SK-N-DZ (cell line): ENCODE measurements around the gene INHBE. TPM values are rescaled to one million over a fixed set of nuclear protein-coding genes. Genes with fewer than 3 reads are reported as not detected.
"Not testable (repeated sequence)": the region's sequence is repeated elsewhere in the genome, so short reads cannot be mapped to it uniquely, and the experiment has no call there.

Source experiments
- DNase-seq: peaks from one replicate; pipeline ENCODE4 v3.0.0-alpha.2; 2015; ENCODE audit warnings: low spot score
- polyA plus RNA-seq, 2 experiments: library from polyadenylated mRNA; depleted of rRNA; stranded (reverse); fragments of >200 nt; gene quantifications; 2 replicates each; pipeline ENCODE4 v1.2.3, GENCODE V29; 2014

INHBE gene
- polyA plus RNA-seq (2014; cell fraction: cytosol; rRNA removed): 3.5 and 4.1 TPM in 2 replicates
- 1.4 and 1.8 TPM in 2 replicates for polyA plus RNA-seq (2014; cell fraction: nucleus; rRNA removed)

GRCh38 chr12:57454566-57455373 is at the start of gene INHBE:
Gene INHBE, plus strand, starts transcription at chr12:57455307. Its CDS starts 230 bp downstream, at chr12:57455537.
- peak; percentile 87 for DNase-seq

GRCh38 chr12:57410534-57410933 is 44.6 kb upstream of the INHBE start:
- no peak for DNase-seq

GRCh38 chr12:57414160-57414559 is 40.9 kb upstream of the INHBE start:
- not testable (repeated sequence) for DNase-seq

- no peak for DNase-seq
These were observed 40.0 kb upstream of the INHBE start for GRCh38 chr12:57415088-57415487.

- DNase-seq: no peak
These were observed 38.8 kb upstream of the INHBE start for GRCh38 chr12:57416039-57416996.

- DNase-seq: no peak
These were observed 36.9 kb upstream of the INHBE start for GRCh38 chr12:57418255-57418654.

GRCh38 chr12:57419495-57419894 is 35.6 kb upstream of the INHBE start:
- no peak for DNase-seq

GRCh38 chr12:57420482-57420881 is 34.6 kb upstream of the INHBE start:
- no peak for DNase-seq

- not testable (repeated sequence) for DNase-seq
These were observed 28.2 kb upstream of the INHBE start for GRCh38 chr12:57426948-57427347.

- no peak for DNase-seq
These were observed 26.1 kb upstream of the INHBE start for GRCh38 chr12:57428965-57429364.

- no peak for DNase-seq
These were observed 25.5 kb upstream of the INHBE start for GRCh38 chr12:57429473-57430111.

- no peak for DNase-seq
These were observed 24.8 kb upstream of the INHBE start for GRCh38 chr12:57430112-57430930.

GRCh38 chr12:57430931-57431566 is 24.1 kb upstream of the INHBE start, which contains the start of gene R3HDM2:
Gene R3HDM2, minus strand, starts transcription at chr12:57431043. Its CDS starts 120,615 bp downstream, at chr12:57310428.
- peak; percentile 94 for DNase-seq

- no peak for DNase-seq
These were observed 23.4 kb upstream of the INHBE start for GRCh38 chr12:57431654-57432188.

- DNase-seq: no peak
These were observed 21.7 kb upstream of the INHBE start for GRCh38 chr12:57433370-57433769.

- DNase-seq: no peak
These were observed 20.4 kb upstream of the INHBE start, which contains the start of gene INHBC for GRCh38 chr12:57434517-57435223. Gene INHBC, plus strand, starts transcription at chr12:57434784. Its CDS starts 103 bp downstream, at chr12:57434887.

- no peak for DNase-seq
These were observed 19.8 kb upstream of the INHBE start for GRCh38 chr12:57435293-57435692.

GRCh38 chr12:57438400-57438799 is 16.7 kb upstream of the INHBE start:
- no peak for DNase-seq

- DNase-seq: no peak
These were observed 15.3 kb upstream of the INHBE start for GRCh38 chr12:57439762-57440266.
